BE2C (cell line): ENCODE data around the gene SLC24A3.

Source experiments
- DNase-seq: peaks from one replicate; pipeline ENCODE4 v3.0.0-alpha.2; 2020
- H3K27me3 ChIP-seq: fragments of 250-450 bp; sonication (Bioruptor Pico); 2 replicates; pipeline ENCODE4 v1.5.1; 2020; ENCODE audit warnings: mild to moderate bottlenecking
- H3K36me3 ChIP-seq: fragments of 250-450 bp; sonication (Bioruptor Pico); 2 replicates; pipeline ENCODE4 v1.5.1; 2020; ENCODE audit warnings: mild to moderate bottlenecking
- H3K4me1 ChIP-seq: fragments of 250-450 bp; sonication (Bioruptor Pico); 2 replicates; pipeline ENCODE4 v1.5.1; 2020
- H3K4me3 ChIP-seq: 2 replicates; pipeline ENCODE4 v1.5.1; 2011; ENCODE audit warnings: low read depth, low read length
- H3K9me3 ChIP-seq: fragments of 250-450 bp; sonication (Bioruptor Pico); 2 replicates; pipeline ENCODE4 v1.5.1; 2020
- TF ChIP-seq, protein P1 (sequence below): IDR thresholded peaks from 2 replicates; pipeline ENCODE4 v1.5.1; 2012; ENCODE audit warnings: mild to moderate bottlenecking, low read depth, low read length

SLC24A3 gene

DNA sequence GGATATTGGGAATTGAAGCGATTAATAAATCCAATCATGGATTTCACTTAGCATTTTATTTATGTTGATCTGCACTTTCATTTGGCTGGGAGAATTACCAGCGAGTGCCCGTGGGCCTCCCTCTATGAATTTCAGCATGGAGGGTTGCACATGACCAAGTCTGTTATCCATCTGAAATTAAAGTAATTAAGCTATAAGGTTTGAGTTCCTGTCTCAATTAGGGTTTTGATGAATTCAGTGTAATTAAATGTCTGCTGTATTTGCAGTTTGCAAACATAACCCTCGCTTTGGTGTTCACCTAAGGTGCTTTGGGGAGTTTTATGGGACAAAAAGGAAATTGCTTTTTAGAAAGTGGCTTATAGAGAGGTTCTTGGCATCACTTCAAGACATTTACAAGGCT, 375.8 kb downstream of the SLC24A3 start:
- no peak for DNase-seq
- no peaks in the 10 kb centered on the region for H3K27me3 ChIP-seq
- H3K4me1 ChIP-seq: no peaks in the 10 kb centered on the region
- no peaks in the 10 kb centered on the region for H3K36me3 ChIP-seq
- TF ChIP-seq, protein P1, sequence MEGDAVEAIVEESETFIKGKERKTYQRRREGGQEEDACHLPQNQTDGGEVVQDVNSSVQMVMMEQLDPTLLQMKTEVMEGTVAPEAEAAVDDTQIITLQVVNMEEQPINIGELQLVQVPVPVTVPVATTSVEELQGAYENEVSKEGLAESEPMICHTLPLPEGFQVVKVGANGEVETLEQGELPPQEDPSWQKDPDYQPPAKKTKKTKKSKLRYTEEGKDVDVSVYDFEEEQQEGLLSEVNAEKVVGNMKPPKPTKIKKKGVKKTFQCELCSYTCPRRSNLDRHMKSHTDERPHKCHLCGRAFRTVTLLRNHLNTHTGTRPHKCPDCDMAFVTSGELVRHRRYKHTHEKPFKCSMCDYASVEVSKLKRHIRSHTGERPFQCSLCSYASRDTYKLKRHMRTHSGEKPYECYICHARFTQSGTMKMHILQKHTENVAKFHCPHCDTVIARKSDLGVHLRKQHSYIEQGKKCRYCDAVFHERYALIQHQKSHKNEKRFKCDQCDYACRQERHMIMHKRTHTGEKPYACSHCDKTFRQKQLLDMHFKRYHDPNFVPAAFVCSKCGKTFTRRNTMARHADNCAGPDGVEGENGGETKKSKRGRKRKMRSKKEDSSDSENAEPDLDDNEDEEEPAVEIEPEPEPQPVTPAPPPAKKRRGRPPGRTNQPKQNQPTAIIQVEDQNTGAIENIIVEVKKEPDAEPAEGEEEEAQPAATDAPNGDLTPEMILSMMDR: no peak
- H3K9me3 ChIP-seq: no peaks in the 10 kb centered on the region
- H3K4me3 ChIP-seq: no peak overlapping the region

DNA sequence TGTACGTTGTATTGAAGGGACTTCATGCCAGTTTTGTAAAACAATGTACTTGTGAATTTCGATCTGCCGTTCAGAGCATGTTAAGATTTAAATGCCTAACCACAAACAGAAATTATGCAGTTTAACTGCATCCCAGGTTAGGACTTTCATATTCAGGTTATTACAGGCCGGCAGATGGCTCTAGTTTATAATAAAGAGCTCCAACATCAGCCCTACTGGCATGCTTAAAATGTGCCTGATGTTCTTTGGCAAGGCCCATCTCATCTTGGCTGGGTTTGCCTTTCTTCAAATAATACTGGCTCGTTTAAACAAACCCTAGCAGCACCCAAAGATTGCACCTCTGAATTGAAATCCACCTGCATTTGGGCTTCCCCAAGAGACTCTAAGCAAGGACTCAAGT, 376.3 kb downstream of the SLC24A3 start:
- DNase-seq: no peak

DNA sequence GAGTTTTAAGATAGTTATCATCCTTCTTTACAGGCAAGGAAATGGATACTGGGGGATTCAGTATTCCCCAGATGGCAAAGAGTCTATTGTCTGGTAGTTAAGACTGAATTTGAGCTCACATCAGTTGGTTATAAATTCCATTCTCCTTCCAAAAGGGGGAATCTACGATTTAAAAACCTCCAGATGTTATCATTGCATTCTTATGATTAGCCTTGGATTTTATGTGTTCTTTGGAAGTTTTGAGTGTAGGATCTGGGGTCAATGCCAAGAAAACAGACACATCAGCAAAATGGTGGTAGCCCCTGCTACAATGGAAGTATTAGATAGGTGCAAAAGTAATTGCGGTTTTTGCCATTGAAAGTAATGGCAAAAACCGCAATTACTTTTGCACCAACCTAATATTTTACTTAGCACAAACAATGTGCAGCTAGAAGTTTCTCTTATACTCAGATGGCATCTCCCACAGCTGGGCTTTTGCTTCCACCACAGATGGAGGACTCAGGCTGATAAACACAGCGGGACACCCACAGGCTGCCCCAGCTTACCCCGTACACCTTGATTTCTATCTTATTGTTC, 377.4 kb downstream of the SLC24A3 start:
- Histone ChIP-seq H3K27me3 (no peaks in the 10 kb centered on the region), H3K4me1 (no peaks in the 10 kb centered on the region), H3K4me3 (no peak overlapping the region), H3K9me3 (no peaks in the 10 kb centered on the region), H3K36me3 (no peaks in the 10 kb centered on the region)
- TF ChIP-seq, protein P1: no peak
- DNase-seq: no peak

More for the DNA sequence above, 376.3 kb downstream of the SLC24A3 start:
- no peaks in the 10 kb centered on the region for H3K9me3 ChIP-seq
- no peaks in the 10 kb centered on the region for H3K36me3 ChIP-seq
- TF ChIP-seq, protein P1: no peak
- no peaks in the 10 kb centered on the region for H3K4me1 ChIP-seq
- H3K27me3 ChIP-seq: no peaks in the 10 kb centered on the region
- no peak overlapping the region for H3K4me3 ChIP-seq

DNA sequence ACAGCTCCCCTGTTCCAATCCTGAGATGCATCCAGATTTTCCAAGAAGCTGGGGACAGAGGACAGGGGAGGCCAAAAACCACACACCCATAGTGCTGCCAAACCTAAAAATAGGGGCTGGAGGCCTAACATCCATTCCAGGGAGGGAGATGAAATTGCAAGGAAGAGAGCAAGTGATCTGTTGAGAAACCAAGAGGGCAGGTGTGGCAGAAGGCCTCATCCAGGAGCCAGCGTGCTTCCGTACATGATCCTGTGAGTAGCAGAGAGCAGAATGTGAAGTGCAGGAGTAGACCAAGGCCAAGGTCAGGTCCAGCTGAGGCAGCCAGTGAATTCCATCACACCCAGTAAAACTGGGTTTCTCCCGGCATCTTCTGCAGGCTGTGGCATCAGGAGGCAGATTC, 377.9 kb downstream of the SLC24A3 start:
- DNase-seq: no peak
- Histone ChIP-seq H3K27me3 (no peaks in the 10 kb centered on the region), H3K4me1 (no peaks in the 10 kb centered on the region), H3K9me3 (no peaks in the 10 kb centered on the region), H3K4me3 (no peak overlapping the region), H3K36me3 (no peaks in the 10 kb centered on the region)
- TF ChIP-seq, protein P1: no peak

DNA sequence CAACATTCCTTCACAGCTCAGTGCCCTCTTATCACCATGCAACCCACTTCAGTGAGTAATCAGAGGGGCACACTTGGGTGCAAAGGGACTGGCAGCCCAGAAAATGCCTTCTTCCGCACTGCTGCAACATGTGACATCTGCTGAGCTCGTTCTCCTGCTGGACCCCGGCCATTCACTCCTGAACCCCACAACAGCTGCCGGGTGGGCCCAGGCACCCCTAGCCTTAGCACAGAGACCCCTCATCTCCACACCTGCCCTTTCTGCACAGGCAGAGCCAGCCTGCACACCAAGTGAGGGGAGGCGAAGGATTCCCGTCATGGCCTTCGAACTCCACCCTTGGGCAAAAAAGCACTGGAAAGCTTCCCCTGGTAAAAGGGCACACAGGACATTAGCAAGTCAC, 381.3 kb downstream of the SLC24A3 start:
- H3K4me1 ChIP-seq: no peaks in the 10 kb centered on the region
- no peak for DNase-seq
- TF ChIP-seq, protein P1: no peak
- H3K36me3 ChIP-seq: no peaks in the 10 kb centered on the region
- no peaks in the 10 kb centered on the region for H3K9me3 ChIP-seq
- H3K4me3 ChIP-seq: no peak overlapping the region
- no peaks in the 10 kb centered on the region for H3K27me3 ChIP-seq

DNA sequence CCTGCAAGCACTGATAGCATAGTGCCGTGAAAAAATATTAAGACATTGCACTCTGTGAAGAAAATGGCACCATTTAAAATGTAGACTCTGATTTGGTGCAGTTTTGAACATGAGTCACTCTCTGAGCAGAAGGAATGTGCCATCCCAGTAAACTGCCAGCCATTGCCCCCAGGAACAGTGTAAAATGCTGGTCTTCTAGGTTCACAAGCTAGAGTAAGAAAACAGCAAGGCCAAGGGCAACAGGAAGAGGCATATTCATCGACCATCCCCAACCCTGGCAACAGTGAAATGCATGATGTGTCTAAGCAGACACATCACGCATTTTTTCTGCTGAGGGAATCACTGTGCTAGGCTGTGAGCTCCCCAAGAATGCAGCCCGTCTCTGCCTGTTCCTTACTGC, 382.5 kb downstream of the SLC24A3 start:
- TF ChIP-seq, protein P1: no peak
- H3K36me3 ChIP-seq: no peaks in the 10 kb centered on the region
- H3K4me3 ChIP-seq: no peak overlapping the region
- H3K9me3 ChIP-seq: no peaks in the 10 kb centered on the region
- no peaks in the 10 kb centered on the region for H3K4me1 ChIP-seq
- no peaks in the 10 kb centered on the region for H3K27me3 ChIP-seq
- no peak for DNase-seq
